Measurements from ENCODE around the gene CLCN6. TPM values are rescaled to one million over a fixed set of nuclear protein-coding genes. Genes with fewer than 3 reads are reported as not detected.

Gene CLCN6
- total RNA-seq, 1 donor from 2014 or later = 6.8 TPM

DNA sequence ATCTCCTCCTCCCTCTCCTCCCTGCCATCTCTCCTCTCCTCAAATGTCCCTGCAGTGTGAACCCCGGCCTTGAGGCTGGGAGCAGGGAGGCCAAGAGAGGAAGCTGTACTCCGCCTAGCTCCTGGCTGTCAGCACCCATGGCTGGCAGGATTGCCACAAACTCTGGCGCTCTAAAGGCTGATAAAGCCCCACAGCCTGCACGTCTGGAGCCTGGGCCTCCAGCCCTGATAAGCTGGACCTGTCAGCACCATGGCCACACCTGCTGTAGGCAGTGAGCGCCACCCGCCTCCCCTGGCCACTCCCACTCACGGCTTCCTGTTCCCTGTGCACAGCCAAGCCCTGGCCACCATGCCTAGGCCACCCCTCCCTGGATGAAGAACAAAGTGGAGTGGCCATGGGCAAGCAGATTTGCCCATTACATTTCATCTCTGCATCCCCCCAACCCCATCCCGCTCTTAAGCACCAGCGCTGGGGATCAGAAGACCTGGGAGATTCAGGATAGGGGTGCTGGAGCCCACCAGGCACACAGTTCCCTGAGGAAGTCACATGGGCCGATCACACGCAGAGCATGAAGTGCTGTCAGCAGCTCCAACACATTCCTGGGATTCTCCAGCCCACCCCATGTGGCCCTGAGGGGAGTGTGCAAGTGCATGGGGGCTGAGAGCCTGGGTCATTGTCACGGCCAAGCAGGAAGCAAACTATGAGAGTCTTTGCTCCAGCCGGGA lies 77.0 kb downstream of the CLCN6 start:
- H3K4me3 ChIP-seq (ENCODE audit: low read depth, low read length) = no peak overlapping the region
- no peak for DNase-seq (ENCODE audit: low read depth)
- TF ChIP-seq CTCF (conservative IDR thresholded peaks at IDR 0.05; ENCODE audit: low read depth, low read length) = no peak

- DNase-seq (ENCODE audit: low read depth) = no peak
- TF ChIP-seq CTCF (conservative IDR thresholded peaks at IDR 0.05; ENCODE audit: low read depth, low read length) = no peak
- no peak overlapping the region for H3K4me3 ChIP-seq (ENCODE audit: low read depth, low read length)
Measured at GRCh38 chr1:11885916-11886315, 79.9 kb downstream of the CLCN6 start.

GRCh38 chr1:11886986-11887665 lies 81.1 kb downstream of the CLCN6 start:
- TF ChIP-seq CTCF (conservative IDR thresholded peaks at IDR 0.05; ENCODE audit: low read depth, low read length) = no peak
- no peak for DNase-seq (ENCODE audit: low read depth)
- H3K4me3 ChIP-seq (ENCODE audit: low read depth, low read length) = no peak overlapping the region

- no peak for TF ChIP-seq CTCF (conservative IDR thresholded peaks at IDR 0.05; ENCODE audit: low read depth, low read length)
- DNase-seq (ENCODE audit: low read depth) = no peak
- H3K4me3 ChIP-seq (ENCODE audit: low read depth, low read length) = no peak overlapping the region
Measured at GRCh38 chr1:11887666-11888007, 81.6 kb downstream of the CLCN6 start.

- no peak for TF ChIP-seq CTCF (conservative IDR thresholded peaks at IDR 0.05; ENCODE audit: low read depth, low read length)
- no peak for DNase-seq (ENCODE audit: low read depth)
- no peak overlapping the region for H3K4me3 ChIP-seq (ENCODE audit: low read depth, low read length)
Measured at GRCh38 chr1:11888206-11888876, 82.3 kb downstream of the CLCN6 start.

DNA sequence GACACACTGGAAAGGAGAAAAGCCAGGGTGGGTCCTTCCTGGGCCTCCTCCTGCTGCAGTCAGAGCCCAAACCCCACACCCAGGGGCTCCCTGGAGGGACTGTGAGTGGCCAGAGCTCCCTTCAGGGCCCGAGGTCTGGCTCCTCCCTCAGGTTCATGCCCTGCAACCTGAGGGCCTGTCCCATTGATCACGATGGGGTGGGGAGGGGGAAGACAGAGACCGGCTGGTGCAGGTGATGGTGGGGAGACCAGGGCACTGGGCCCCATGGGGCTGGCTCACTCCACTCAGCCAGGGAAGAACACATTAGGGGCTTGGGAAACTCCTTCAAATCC lies 82.9 kb downstream of the CLCN6 start:
- H3K4me3 ChIP-seq (ENCODE audit: low read depth, low read length) = no peak overlapping the region
- TF ChIP-seq CTCF (conservative IDR thresholded peaks at IDR 0.05; ENCODE audit: low read depth, low read length) = no peak
- DNase-seq (ENCODE audit: low read depth) = no peak
